Measurements from ENCODE around the gene SPHK1. TPM values are rescaled to one million over a fixed set of nuclear protein-coding genes. Genes with fewer than 3 reads are reported as not detected.

The SPHK1 gene
- total RNA-seq, 4 donors from 2014 or later, result 0.66 to 5.0 (median 2.5) TPM

- DNase-seq, result no peak
- no peak for TF ChIP-seq POLR2A (IDR thresholded peaks at IDR 0.05)
- TF ChIP-seq CTCF (IDR thresholded peaks at IDR 0.05 in 4 of 5, conservative IDR thresholded peaks at IDR 0.05 in 1 of 5), result no peak
- Histone ChIP-seq H3K36me3 (no peaks in the 10 kb centered on the region), H3K4me1 (peaks cover 0 to 14% of the 10 kb centered on the region in 2 donors), H3K27me3 (no peaks in the 10 kb centered on the region), H3K9me3 (no peaks in the 10 kb centered on the region), H3K27ac (no peak overlapping the region), H3K4me3 (no peak overlapping the region)
- no peak for ATAC-seq
- intact Hi-C loops (cut with DNase I; ENCODE audit: low total_unique reads) (no loop called here), in situ Hi-C loops (cut with MboI; ENCODE audit: low sequenced_read_pairs in 4 of 4) (no loop called here)
These were observed 16.8 kb upstream of the SPHK1 start for GRCh38 chr17:76367642-76368041.

GRCh38 chr17:76368545-76368944 is 15.9 kb upstream of the SPHK1 start:
- in situ Hi-C loops (cut with MboI; ENCODE audit: low sequenced_read_pairs in 4 of 4) (no loop called here), intact Hi-C loops (cut with DNase I; ENCODE audit: low total_unique reads) (no loop called here)
- Histone ChIP-seq H3K4me1 (peaks cover 0 to 14% of the 10 kb centered on the region in 2 donors), H3K9me3 (no peaks in the 10 kb centered on the region), H3K4me3 (no peak overlapping the region), H3K27me3 (no peaks in the 10 kb centered on the region), H3K36me3 (no peaks in the 10 kb centered on the region), H3K27ac (no peak overlapping the region)
- ATAC-seq (no peak), DNase-seq (no peak)
- TF ChIP-seq POLR2A (IDR thresholded peaks at IDR 0.05) (no peak), CTCF (IDR thresholded peaks at IDR 0.05 in 4 of 5, conservative IDR thresholded peaks at IDR 0.05 in 1 of 5) (no peak)

GRCh38 chr17:76369379-76369778 is 15.0 kb upstream of the SPHK1 start:
- Histone ChIP-seq H3K4me3 (no peak overlapping the region), H3K27me3 (no peaks in the 10 kb centered on the region), H3K9me3 (no peaks in the 10 kb centered on the region), H3K36me3 (no peaks in the 10 kb centered on the region), H3K27ac (no peak overlapping the region), H3K4me1 (peaks cover 0 to 14% of the 10 kb centered on the region in 2 donors)
- DNase-seq (no peak), ATAC-seq (no peak)
- TF ChIP-seq CTCF (IDR thresholded peaks at IDR 0.05 in 4 of 5, conservative IDR thresholded peaks at IDR 0.05 in 1 of 5) (no peak), POLR2A (IDR thresholded peaks at IDR 0.05) (no peak)
- in situ Hi-C loops (cut with MboI; ENCODE audit: low sequenced_read_pairs in 4 of 4) (no loop called here), intact Hi-C loops (cut with DNase I; ENCODE audit: low total_unique reads) (no loop called here)

GRCh38 chr17:76369804-76370203 is 14.6 kb upstream of the SPHK1 start:
- no peak for ATAC-seq
- intact Hi-C loops (cut with DNase I; ENCODE audit: low total_unique reads) (loop anchor here (2.0 kb wide), 1 partner anchor 15 kb away; no protein-coding TSS in a partner anchor), in situ Hi-C loops (cut with MboI; ENCODE audit: low sequenced_read_pairs in 4 of 4) (no loop called here)
- Histone ChIP-seq H3K4me1 (peaks cover 0 to 14% of the 10 kb centered on the region in 2 donors), H3K27ac (peak overlapping the region in 1 of 4 donors; percentile 51), H3K36me3 (no peaks in the 10 kb centered on the region), H3K9me3 (no peaks in the 10 kb centered on the region), H3K4me3 (no peak overlapping the region), H3K27me3 (no peaks in the 10 kb centered on the region)
- no peak for DNase-seq
- TF ChIP-seq CTCF (IDR thresholded peaks at IDR 0.05 in 4 of 5, conservative IDR thresholded peaks at IDR 0.05 in 1 of 5) (no peak), POLR2A (IDR thresholded peaks at IDR 0.05) (no peak)

Data from gastrocnemius medialis (tissue), 4 donors.